HCT116 (cell line): Measurements from ENCODE around the gene RSPO4. TPM values are rescaled to one million over a fixed set of nuclear protein-coding genes. Genes with fewer than 3 reads are reported as not detected.
A peak's percentile ranks its signal among the peaks of the same experiment; 100 is the strongest.

Experiments
- ATAC-seq: fragments of 200-7000 bp; cut with Tn5 transposase; 2 replicates; pipeline ENCODE4 v1.9.1; 2020; ENCODE audit warnings: mild to moderate bottlenecking, moderate library complexity
- BruUV-seq: library from RNA; stranded (reverse); fragments of 400-500 nt; replicated peaks from 2 replicates; lab custom pipeline; 2021; lab: Mats Ljungman, UMichigan
- CTCF ChIA-PET: fragments of 300-600 bp; sonication (Branson Sonifier 250); formaldehyde crosslinking; loops from one replicate; lab custom pipeline; 2021; ENCODE audit warnings: antibody characterized with exemption; lab: Charles Lee
- POLR2A ChIA-PET: fragments of 300-600, 350-600 bp; sonication (Branson Sonifier 250); formaldehyde crosslinking; loops from one replicate; lab custom pipeline; 2021; ENCODE audit warnings: antibody characterized with exemption; lab: Charles Lee
- RAD21 ChIA-PET, 2 experiments: fragments of 300-600 bp; sonication (Branson Sonifier 250); formaldehyde crosslinking; loops; one replicate each; lab custom pipeline; 2023; ENCODE audit warnings: low total read pairs in 2 of 2; ENCODE audit not compliant: uncharacterized antibody in 2 of 2, unreplicated experiment in 2 of 2, low non-redundant PET in 1 of 2; lab: Charles Lee
- DNase-seq: peaks from one replicate; pipeline ENCODE4 v3.0.0-alpha.2; 2010; ENCODE audit warnings: low read depth, low spot score
- H2AFZ ChIP-seq: fragments of 200-600 bp; shearing (Covaris generic), sonication (generic); 2 replicates; pipeline ENCODE4 v1.6.1; 2017; ENCODE audit warnings: low read depth, mixed run types, mixed read lengths, antibody characterized with exemption, low read length; ENCODE audit not compliant: poor library complexity, severe bottlenecking
- H3K27ac ChIP-seq: 2 replicates; pipeline ENCODE4 v1.5.1; 2012; ENCODE audit warnings: low read depth, low read length
- H3K27me3 ChIP-seq: fragments of 200-600 bp; sonication (generic); 2 replicates; pipeline ENCODE4 v1.6.1; 2016; ENCODE audit warnings: mixed run types, low read length, mixed read lengths; ENCODE audit not compliant: insufficient read depth
- H3K36me3 ChIP-seq, 2 experiments: fragments of 200-500 bp in 1 of 2; fragments of 200-600 bp in 1 of 2; sonication (Bioruptor generic) in 1 of 2; sonication (generic) in 1 of 2; 2 replicates each; pipeline versions ENCODE4 v1.5.1 to v1.6.1; 2014 to 2016; ENCODE audit warnings: low read length in 2 of 2, inconsistent platforms in 1 of 2, mixed read lengths in 1 of 2, mixed run types in 1 of 2; ENCODE audit not compliant: insufficient read depth in 2 of 2, control insufficient read depth in 1 of 2
- H3K4me1 ChIP-seq, 2 experiments: fragments of 200-600 bp in 1 of 2; sonication (generic) in 1 of 2; 2 replicates each; pipeline versions ENCODE4 v1.5.1 to v1.6.1; 2012 to 2017; ENCODE audit warnings: low read length in 2 of 2, inconsistent platforms in 1 of 2, mild to moderate bottlenecking in 1 of 2, mixed read lengths in 1 of 2, mixed run types in 1 of 2, moderate library complexity in 1 of 2; ENCODE audit not compliant: insufficient read depth in 2 of 2, control insufficient read depth in 1 of 2
- H3K4me2 ChIP-seq: fragments of 200-600 bp; sonication (generic); 2 replicates; pipeline ENCODE4 v1.6.1; 2017; ENCODE audit warnings: mixed run types, low read length, mixed read lengths
- H3K4me3 ChIP-seq, 2 experiments: fragments of 200-600 bp in 1 of 2; sonication (generic) in 1 of 2; replicated peaks in 1 of 2; 2 replicates each; pipeline ENCODE4 v1.5.1; 2011 to 2016; ENCODE audit warnings: low read length in 2 of 2, control low read depth in 1 of 2, low read depth in 1 of 2, mild to moderate bottlenecking in 1 of 2, mixed read lengths in 1 of 2, mixed run types in 1 of 2
- H3K79me2 ChIP-seq: fragments of 200-600 bp; sonication (generic); 2 replicates; pipeline ENCODE4 v1.6.1; 2017; ENCODE audit warnings: mild to moderate bottlenecking, mixed run types, low read length, moderate library complexity, mixed read lengths; ENCODE audit not compliant: insufficient read depth
- H3K9ac ChIP-seq: fragments of 200-600 bp; sonication (generic); 2 replicates; pipeline ENCODE4 v1.6.1; 2016; ENCODE audit warnings: low read length, mixed read lengths
- H3K9me2 ChIP-seq: fragments of 200-600 bp; sonication (generic), shearing (Covaris generic); 2 replicates; pipeline ENCODE4 v1.6.1; 2017; ENCODE audit warnings: mixed run types, mild to moderate bottlenecking, moderate library complexity; ENCODE audit not compliant: insufficient read depth
- H3K9me3 ChIP-seq, 2 experiments: fragments of 200-500 bp in 1 of 2; fragments of 200-600 bp in 1 of 2; sonication (Bioruptor generic) in 1 of 2; sonication (generic) in 1 of 2; 2 replicates each; pipeline ENCODE4 v1.6.1; 2014 to 2017; ENCODE audit warnings: low read length in 2 of 2, mixed read lengths in 2 of 2, inconsistent platforms in 1 of 2, low read depth in 1 of 2, mild to moderate bottlenecking in 1 of 2, mixed run types in 1 of 2, moderate library complexity in 1 of 2; ENCODE audit not compliant: control insufficient read depth in 1 of 2, insufficient read depth in 1 of 2
- H4K20me1 ChIP-seq: fragments of 200-600 bp; sonication (generic), shearing (Covaris generic); 2 replicates; pipeline ENCODE4 v1.6.1; 2017; ENCODE audit warnings: mixed run types, mild to moderate bottlenecking, moderate library complexity; ENCODE audit not compliant: insufficient read depth
- EGR1 ChIP-seq: IDR thresholded peaks from 2 replicates; pipeline ENCODE4 v1.6.1; 2012; ENCODE audit warnings: low read depth
- ELF1 ChIP-seq: IDR thresholded peaks from 2 replicates; pipeline ENCODE4 v1.6.1; 2012; ENCODE audit warnings: low read depth, borderline replicate concordance
- FOSL1 ChIP-seq: IDR thresholded peaks from 2 replicates; pipeline ENCODE4 v1.6.1; 2012; ENCODE audit warnings: low read depth
- POLR2AphosphoS5 ChIP-seq: IDR thresholded peaks from 2 replicates; pipeline ENCODE4 v1.6.1; 2011; ENCODE audit warnings: mild to moderate bottlenecking, low read depth, low read length, moderate library complexity
- REST ChIP-seq: IDR thresholded peaks from 2 replicates; pipeline ENCODE4 v1.6.1; 2012; ENCODE audit warnings: low read depth
- SP1 ChIP-seq: IDR thresholded peaks from 2 replicates; pipeline ENCODE4 v1.6.1; 2012; ENCODE audit warnings: low read depth
- TCF7L2 ChIP-seq: IDR thresholded peaks from 2 replicates; pipeline ENCODE4 v1.7.0; 2011; ENCODE audit warnings: borderline replicate concordance, inconsistent platforms; ENCODE audit not compliant: insufficient read depth, insufficient read length; ENCODE audit errors: extremely low read depth
- ZNF274 ChIP-seq: fragments of 200-500 bp; sonication (Bioruptor generic); IDR thresholded peaks from 2 replicates; pipeline ENCODE4 v1.6.1; 2014; ENCODE audit warnings: mild to moderate bottlenecking, low read depth, low read length, inconsistent platforms
- intact Hi-C: fragments of 100-400 bp; cut with micrococcal nuclease; formaldehyde crosslinking; loops from 2 replicates; pipeline ENCODE4 v1.10.0; 2022
- total RNA-seq: library from RNA; stranded (reverse); gene quantifications from one replicate; pipeline ENCODE4 v1.2.1, GENCODE V29; 2021; ENCODE audit not compliant: unreplicated experiment

RSPO4 gene
- total RNA-seq, 1 experiment from 2014 or later: 0.84 TPM

DNA sequence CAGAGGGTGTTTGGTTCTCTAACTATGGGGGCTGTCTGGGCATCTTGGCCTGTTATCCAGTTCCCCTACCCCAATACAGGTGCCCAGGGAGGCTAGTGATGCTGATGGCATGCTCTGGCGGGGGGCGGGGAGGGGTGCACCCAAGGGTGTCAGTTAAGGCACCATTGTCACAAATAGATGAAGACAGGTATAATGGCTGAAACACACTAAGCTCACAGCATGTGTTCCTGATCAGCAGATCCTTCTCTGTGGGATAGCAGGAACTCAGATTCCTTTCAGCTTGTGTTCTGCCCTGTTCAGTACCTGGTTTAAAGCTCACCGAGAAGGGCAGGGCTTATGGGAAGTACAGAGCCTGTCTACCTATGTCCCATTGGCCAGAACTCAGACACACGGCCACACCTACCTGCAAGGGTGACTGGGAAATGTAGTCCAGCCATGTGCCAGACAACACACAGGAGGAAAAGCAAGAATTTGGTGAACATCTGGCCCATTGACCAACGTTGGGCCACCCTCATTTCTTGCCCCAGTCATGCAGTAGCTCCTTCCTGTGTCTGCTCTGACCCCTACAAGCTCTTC, 3.4 kb upstream of the RSPO4 start:
- ChIA-PET POLR2A (no interaction called here), CTCF (interaction anchor here (1.0 kb wide), 1 partner anchor 103 kb away, joined by 3 read pairs; no protein-coding TSS in a partner anchor), RAD21 (no interaction called here)
- Histone ChIP-seq H3K27ac (no peak overlapping the region), H2AFZ (peak overlapping the region; percentile 53), H3K4me2 (peak overlapping the region; percentile 58), H3K4me3 (peak overlapping the region; percentile 5 to 13; a peak in 2 of 4 replicates), H3K27me3 (peaks cover 9% of the 10 kb centered on the region), H3K9me2 (no peaks in the 10 kb centered on the region), H3K9me3 (no peaks in the 10 kb centered on the region), H3K36me3 (no peaks in the 10 kb centered on the region), H3K79me2 (no peaks in the 10 kb centered on the region), H3K4me1 (peaks cover 0 to 5% of the 10 kb centered on the region in 2 experiments; a peak in 2 of 4 replicates), H3K9ac (no peak overlapping the region), H4K20me1 (no peaks in the 10 kb centered on the region)
- TF ChIP-seq REST (no peak), ELF1 (0 out of 2 replicates have a peak, but pooled peaks have one; percentile 28), EGR1 (no peak), SP1 (peak; percentile 75), FOSL1 (no peak), POLR2AphosphoS5 (no peak), TCF7L2 (no peak), ZNF274 (no peak)
- BruUV-seq: no TSS peak
- intact Hi-C loops: no loop called here
- DNase-seq: peak; percentile 63
- ATAC-seq: peak; percentile 100
